Lower lobe of right lung (tissue), 2 donors: ENCODE measurements around the gene OXSR1. TPM values are rescaled to one million over a fixed set of nuclear protein-coding genes. Genes with fewer than 3 reads are reported as not detected.

Experiments
- ATAC-seq, 2 donors: fragments of 200-7000 bp; cut with Tn5 transposase; one replicate each; pipeline ENCODE4 v1.9.1; 2020 to 2022; ENCODE audit warnings: mild to moderate bottlenecking in 2 of 2, moderate library complexity in 2 of 2
- DNase-seq: peaks from one replicate; pipeline ENCODE4 v3.0.0-alpha.2; 2020
- H3K27ac ChIP-seq: fragments of 200-600 bp; one replicate; pipeline ENCODE4 v1.8.0; 2022
- H3K27me3 ChIP-seq: fragments of 200-600 bp; one replicate; pipeline ENCODE4 v1.8.0; 2022; ENCODE audit warnings: low read depth
- H3K36me3 ChIP-seq: fragments of 200-600 bp; one replicate; pipeline ENCODE4 v1.8.0; 2022; ENCODE audit warnings: mild to moderate bottlenecking
- H3K4me1 ChIP-seq: fragments of 200-600 bp; one replicate; pipeline ENCODE4 v1.8.0; 2022
- H3K4me3 ChIP-seq: fragments of 200-600 bp; one replicate; pipeline ENCODE4 v1.8.0; 2022; ENCODE audit warnings: mild to moderate bottlenecking
- H3K9me3 ChIP-seq: fragments of 200-600 bp; one replicate; pipeline ENCODE4 v1.8.0; 2022
- intact Hi-C: fragments of 100-400 bp; cut with DNase I; formaldehyde crosslinking; loops from one replicate; pipeline ENCODE4 v1.11.0; 2022
- total RNA-seq: library from RNA; stranded (reverse); fragmentation: NEBNext Ultra II Directional; extraction: Animal tissue kit (Norgen Biotek cat#: 25700); gene quantifications from one replicate; pipeline ENCODE4 v1.2.1, GENCODE V29; 2021
- TF ChIP-seq, protein P1 (sequence below): fragments of 200-600 bp; IDR thresholded peaks from one replicate; pipeline ENCODE4 v1.8.0; 2022; ENCODE audit warnings: antibody characterized with exemption, mild to moderate bottlenecking
- donor health status: DM: no; HTN: yes; CAD: no; lungs with severe emphysema.

Gene OXSR1
- total RNA-seq, 1 donor from 2014 or later: 29.2 TPM

GRCh38 chr3:38140326-38141172 lies 24.8 kb upstream of the OXSR1 start:
- DNase-seq: peak; percentile 24
- Histone ChIP-seq H3K4me1 (peaks cover 43% of the 10 kb centered on the region), H3K36me3 (peaks cover 25% of the 10 kb centered on the region), H3K27ac (no peak overlapping the region), H3K9me3 (no peaks in the 10 kb centered on the region), H3K27me3 (no peaks in the 10 kb centered on the region), H3K4me3 (peak overlapping the region; percentile 97)
- intact Hi-C loops: no loop called here
- TF ChIP-seq, protein P1, sequence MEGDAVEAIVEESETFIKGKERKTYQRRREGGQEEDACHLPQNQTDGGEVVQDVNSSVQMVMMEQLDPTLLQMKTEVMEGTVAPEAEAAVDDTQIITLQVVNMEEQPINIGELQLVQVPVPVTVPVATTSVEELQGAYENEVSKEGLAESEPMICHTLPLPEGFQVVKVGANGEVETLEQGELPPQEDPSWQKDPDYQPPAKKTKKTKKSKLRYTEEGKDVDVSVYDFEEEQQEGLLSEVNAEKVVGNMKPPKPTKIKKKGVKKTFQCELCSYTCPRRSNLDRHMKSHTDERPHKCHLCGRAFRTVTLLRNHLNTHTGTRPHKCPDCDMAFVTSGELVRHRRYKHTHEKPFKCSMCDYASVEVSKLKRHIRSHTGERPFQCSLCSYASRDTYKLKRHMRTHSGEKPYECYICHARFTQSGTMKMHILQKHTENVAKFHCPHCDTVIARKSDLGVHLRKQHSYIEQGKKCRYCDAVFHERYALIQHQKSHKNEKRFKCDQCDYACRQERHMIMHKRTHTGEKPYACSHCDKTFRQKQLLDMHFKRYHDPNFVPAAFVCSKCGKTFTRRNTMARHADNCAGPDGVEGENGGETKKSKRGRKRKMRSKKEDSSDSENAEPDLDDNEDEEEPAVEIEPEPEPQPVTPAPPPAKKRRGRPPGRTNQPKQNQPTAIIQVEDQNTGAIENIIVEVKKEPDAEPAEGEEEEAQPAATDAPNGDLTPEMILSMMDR: no peak
- no peak for ATAC-seq

- no peaks in the 10 kb centered on the region for H3K9me3 ChIP-seq
- DNase-seq: peak; percentile 42
- ATAC-seq: no peak
- H3K4me1 ChIP-seq: peaks cover 36% of the 10 kb centered on the region
- intact Hi-C loops: no loop called here
- no peak overlapping the region for H3K27ac ChIP-seq
- H3K27me3 ChIP-seq: no peaks in the 10 kb centered on the region
- no peak overlapping the region for H3K4me3 ChIP-seq
- peaks cover 25% of the 10 kb centered on the region for H3K36me3 ChIP-seq
- TF ChIP-seq, protein P1: no peak
These were observed 24.0 kb upstream of the OXSR1 start for GRCh38 chr3:38141173-38141951.

- peaks cover 36% of the 10 kb centered on the region for H3K4me1 ChIP-seq
- no peak overlapping the region for H3K4me3 ChIP-seq
- ATAC-seq: no peak
- intact Hi-C loops: no loop called here
- no peaks in the 10 kb centered on the region for H3K9me3 ChIP-seq
- no peaks in the 10 kb centered on the region for H3K27me3 ChIP-seq
- TF ChIP-seq, protein P1: no peak
- H3K36me3 ChIP-seq: peaks cover 25% of the 10 kb centered on the region
- DNase-seq: no peak
- no peak overlapping the region for H3K27ac ChIP-seq
These were observed 23.4 kb upstream of the OXSR1 start for GRCh38 chr3:38141952-38142273.

DNA sequence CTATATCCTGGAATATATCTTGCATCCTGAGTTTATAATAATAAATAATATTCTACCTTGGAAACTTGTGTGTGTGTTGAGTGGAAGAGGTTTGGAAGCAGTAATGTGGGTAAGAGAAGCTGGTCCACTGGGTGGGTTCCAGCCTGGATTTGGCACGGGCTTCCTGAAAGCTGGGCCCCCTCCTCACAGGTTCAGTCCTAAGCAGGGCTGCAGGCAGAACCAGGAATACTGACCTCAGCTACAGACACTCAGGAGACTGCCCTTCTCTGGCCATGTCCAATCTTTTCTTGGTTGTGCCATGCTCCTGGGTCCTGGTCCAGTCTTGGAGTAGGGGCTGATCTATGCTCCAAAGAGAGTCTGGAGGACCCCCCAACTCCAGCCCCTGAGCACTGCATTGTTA lies 22.4 kb upstream of the OXSR1 start:
- peaks cover 31% of the 10 kb centered on the region for H3K4me1 ChIP-seq
- H3K4me3 ChIP-seq: no peak overlapping the region
- H3K36me3 ChIP-seq: peaks cover 25% of the 10 kb centered on the region
- TF ChIP-seq, protein P1: no peak
- no peaks in the 10 kb centered on the region for H3K27me3 ChIP-seq
- DNase-seq (no peak), ATAC-seq (no peak)
- intact Hi-C loops: no loop called here
- no peaks in the 10 kb centered on the region for H3K9me3 ChIP-seq
- no peak overlapping the region for H3K27ac ChIP-seq

GRCh38 chr3:38143511-38143910 lies 21.8 kb upstream of the OXSR1 start:
- no peak overlapping the region for H3K27ac ChIP-seq
- peaks cover 25% of the 10 kb centered on the region for H3K36me3 ChIP-seq
- no peaks in the 10 kb centered on the region for H3K9me3 ChIP-seq
- intact Hi-C loops: no loop called here
- ATAC-seq: no peak
- no peaks in the 10 kb centered on the region for H3K27me3 ChIP-seq
- no peak overlapping the region for H3K4me3 ChIP-seq
- H3K4me1 ChIP-seq: peaks cover 29% of the 10 kb centered on the region
- DNase-seq: peak; percentile 32
- TF ChIP-seq, protein P1: no peak
